GM18870 (cell line): ENCODE measurements around the gene GLTP.

ENCODE experiments used
- ATAC-seq: cut with Tn5 transposase; IDR thresholded peaks from one replicate; pipeline ENCODE4 v1.9.1; 2021; ENCODE audit warnings: moderate library complexity; ENCODE audit not compliant: unreplicated experiment

GLTP gene

GRCh38 chr12:109822951-109823411, 57.4 kb downstream of the GLTP start:
- ATAC-seq: no peak

GRCh38 chr12:109822416-109822815, 57.9 kb downstream of the GLTP start:
- no peak for ATAC-seq

GRCh38 chr12:109821968-109822367, 58.4 kb downstream of the GLTP start:
- no peak for ATAC-seq

GRCh38 chr12:109820816-109821381, 59.4 kb downstream of the GLTP start:
- no peak for ATAC-seq

- ATAC-seq: no peak
Measured at GRCh38 chr12:109818905-109819500, 61.3 kb downstream of the GLTP start.

- no peak for ATAC-seq
Measured at GRCh38 chr12:109818253-109818652, 62.1 kb downstream of the GLTP start.

- ATAC-seq: no peak
Measured at GRCh38 chr12:109817627-109818231, 62.6 kb downstream of the GLTP start.

GRCh38 chr12:109816870-109817269, 63.5 kb downstream of the GLTP start:
- ATAC-seq: no peak

GRCh38 chr12:109815757-109816617, 64.4 kb downstream of the GLTP start:
- no peak for ATAC-seq

GRCh38 chr12:109815225-109815624, 65.1 kb downstream of the GLTP start:
- no peak for ATAC-seq

- ATAC-seq: no peak
Measured at GRCh38 chr12:109814600-109815150, 65.7 kb downstream of the GLTP start.

GRCh38 chr12:109813810-109814416, 66.4 kb downstream of the GLTP start:
- no peak for ATAC-seq

GRCh38 chr12:109811624-109811995, 68.7 kb downstream of the GLTP start:
- ATAC-seq: no peak

- no peak for ATAC-seq
Measured at GRCh38 chr12:109810954-109811623, 69.3 kb downstream of the GLTP start.

- ATAC-seq: no peak
Measured at GRCh38 chr12:109808876-109809646, 71.3 kb downstream of the GLTP start.

GRCh38 chr12:109807954-109808643, 72.2 kb downstream of the GLTP start:
- ATAC-seq: no peak

GRCh38 chr12:109804820-109805761, 75.2 kb downstream of the GLTP start:
- no peak for ATAC-seq

GRCh38 chr12:109803678-109804077, 76.7 kb downstream of the GLTP start:
- ATAC-seq: no peak
